SK-N-SH (cell line): ENCODE data around the gene FAM78B. TPM values are rescaled to one million over a fixed set of nuclear protein-coding genes. Genes with fewer than 3 reads are reported as not detected.

Source experiments
- CTCF ChIA-PET: fragments of 300-600, 350-600 bp; formaldehyde crosslinking; extraction: SDS; loops from one replicate; lab custom pipeline; 2021; lab: Yijun Ruan, JAX
- POLR2A ChIA-PET: fragments of 350-600 bp; sonication (Branson Sonifier 250); formaldehyde crosslinking; extraction: SDS; loops from one replicate; lab custom pipeline; 2020; ENCODE audit warnings: antibody characterized with exemption, inconsistent platforms; lab: Yijun Ruan, JAX
- DNase-seq: peaks from one replicate; pipeline ENCODE4 v3.0.0; 2012
- H2AFZ ChIP-seq: fragments of 200-600 bp; sonication (generic); 2 replicates; pipeline ENCODE4 v1.8.1; 2016; ENCODE audit warnings: antibody characterized with exemption, mild to moderate bottlenecking, low read depth
- H3F3A ChIP-seq: fragments of 200-600 bp; sonication (generic); replicated peaks from 2 replicates; pipeline ENCODE3; 2016; ENCODE audit warnings: antibody characterized with exemption, mild to moderate bottlenecking; ENCODE audit not compliant: insufficient read depth
- H3K27ac ChIP-seq, 2 experiments: fragments of 200-500 bp in 1 of 2; fragments of 200-600 bp in 1 of 2; sonication (Bioruptor generic) in 1 of 2; sonication (generic), shearing (Covaris generic) in 1 of 2; 2 replicates each; pipeline versions ENCODE4 v1.5.1 to v1.6.1; 2014 to 2016; ENCODE audit warnings: low read depth in 2 of 2, inconsistent platforms in 1 of 2, low read length in 1 of 2, mild to moderate bottlenecking in 1 of 2, mixed read lengths in 1 of 2
- H3K27me3 ChIP-seq: fragments of 200-600 bp; sonication (generic), shearing (Covaris generic); 2 replicates; pipeline ENCODE4 v1.6.1; 2016; ENCODE audit warnings: mixed run types; ENCODE audit not compliant: insufficient read depth
- H3K36me3 ChIP-seq, 2 experiments: fragments of 200-500 bp in 1 of 2; fragments of 200-600 bp in 1 of 2; sonication (Bioruptor generic) in 1 of 2; sonication (generic) in 1 of 2; replicated peaks in 1 of 2; 2 replicates each; pipeline versions ENCODE3 to v1.5.1; 2014 to 2016; ENCODE audit warnings: low read length in 1 of 2, mild to moderate bottlenecking in 1 of 2; ENCODE audit not compliant: insufficient read depth in 2 of 2, control insufficient read depth in 1 of 2
- H3K4me1 ChIP-seq, 2 experiments: fragments of 200-500 bp in 1 of 2; fragments of 200-600 bp in 1 of 2; sonication (Bioruptor generic) in 1 of 2; sonication (generic), shearing (Covaris generic) in 1 of 2; 2 replicates each; pipeline versions ENCODE4 v1.5.1 to v1.6.1; 2014 to 2016; ENCODE audit warnings: low read depth in 1 of 2, low read length in 1 of 2, mixed run types in 1 of 2; ENCODE audit not compliant: insufficient read depth in 2 of 2, control insufficient read depth in 1 of 2
- H3K4me2 ChIP-seq: fragments of 200-600 bp; sonication (generic), shearing (Covaris generic); 2 replicates; pipeline ENCODE4 v1.6.1; 2017; ENCODE audit warnings: mixed run types
- H3K4me3 ChIP-seq, 2 experiments: fragments of 200-500 bp in 1 of 2; fragments of 200-600 bp in 1 of 2; sonication (Bioruptor generic) in 1 of 2; sonication (generic), shearing (Covaris generic) in 1 of 2; 2 replicates each; pipeline versions ENCODE4 v1.5.1 to v1.8.1; 2014 to 2016; ENCODE audit warnings: low read depth in 2 of 2, inconsistent platforms in 1 of 2, low read length in 1 of 2, mild to moderate bottlenecking in 1 of 2, mixed read lengths in 1 of 2, moderate library complexity in 1 of 2
- H3K79me2 ChIP-seq: fragments of 200-600 bp; sonication (generic); 2 replicates; pipeline ENCODE4 v1.8.1; 2017; ENCODE audit warnings: mild to moderate bottlenecking; ENCODE audit not compliant: insufficient read depth
- H3K9ac ChIP-seq: fragments of 200-600 bp; sonication (generic); 2 replicates; pipeline ENCODE4 v1.6.1; 2017; ENCODE audit warnings: mixed run types
- H3K9me2 ChIP-seq: fragments of 200-600 bp; sonication (generic); 2 replicates; pipeline ENCODE4 v1.6.1; 2017; ENCODE audit warnings: mixed run types
- H3K9me3 ChIP-seq: fragments of 200-600 bp; sonication (generic); 2 replicates; pipeline ENCODE4 v1.6.1; 2017; ENCODE audit warnings: mixed run types, mild to moderate bottlenecking, moderate library complexity
- H4K20me1 ChIP-seq: fragments of 200-600 bp; sonication (generic); 2 replicates; pipeline ENCODE4 v1.6.1; 2017; ENCODE audit warnings: mild to moderate bottlenecking, mixed run types; ENCODE audit not compliant: insufficient read depth
- ELF1 ChIP-seq: IDR thresholded peaks from 2 replicates; pipeline ENCODE4 v1.4.0; 2012
- EP300 ChIP-seq, 2 experiments: IDR thresholded peaks; 2 replicates each; pipeline versions ENCODE4 v1.4.0 to v1.6.1; 2012; ENCODE audit warnings: borderline replicate concordance in 1 of 2, low read depth in 1 of 2, low read length in 1 of 2
- EZH2phosphoT487 ChIP-seq: fragments of 200-600 bp; sonication (generic); IDR thresholded peaks from 2 replicates; pipeline ENCODE4 v1.6.1; 2017; ENCODE audit warnings: low read depth, mixed run types, mild to moderate bottlenecking, antibody characterized with exemption, moderate library complexity, borderline replicate concordance
- IRF3 ChIP-seq: fragments of 150-350 bp; IDR thresholded peaks from 2 replicates; pipeline ENCODE4 v1.6.1; 2016; ENCODE audit warnings: mild to moderate bottlenecking, low read depth, low read length
- MEF2A ChIP-seq: IDR thresholded peaks from 2 replicates; pipeline ENCODE4 v1.4.0; 2012; ENCODE audit warnings: low read depth, borderline replicate concordance
- NRF1 ChIP-seq: IDR thresholded peaks from 2 replicates; pipeline ENCODE4 v1.6.1; 2012; ENCODE audit warnings: low read depth, mild to moderate bottlenecking, low read length
- RAD21 ChIP-seq: IDR thresholded peaks from 2 replicates; pipeline ENCODE4 v1.6.1; 2012; ENCODE audit warnings: mild to moderate bottlenecking, low read length
- RFX5 ChIP-seq: IDR thresholded peaks from 2 replicates; pipeline ENCODE4 v1.6.1; 2012; ENCODE audit warnings: mild to moderate bottlenecking, improper control_type of control experiment, low read length
- RXRA ChIP-seq: IDR thresholded peaks from 2 replicates; pipeline ENCODE4 v1.4.0; 2012; ENCODE audit warnings: low read depth, mild to moderate bottlenecking, borderline replicate concordance
- SIN3A ChIP-seq: IDR thresholded peaks from 2 replicates; pipeline ENCODE4 v1.6.1; 2012; ENCODE audit warnings: low read depth, mild to moderate bottlenecking, low read length, moderate library complexity, borderline replicate concordance
- TAF1 ChIP-seq: IDR thresholded peaks from 2 replicates; pipeline ENCODE4 v1.6.1; 2012; ENCODE audit warnings: low read depth, mild to moderate bottlenecking, low read length, moderate library complexity, borderline replicate concordance
- TCF12 ChIP-seq: IDR thresholded peaks from 2 replicates; pipeline ENCODE4 v1.4.0; 2012
- USF2 ChIP-seq: fragments of 150-350 bp; IDR thresholded peaks from 2 replicates; pipeline ENCODE4 v1.6.1; 2017; ENCODE audit warnings: antibody characterized with exemption, low read length, low read depth, borderline replicate concordance
- YY1 ChIP-seq: IDR thresholded peaks from 2 replicates; pipeline ENCODE4 v1.4.0; 2012; ENCODE audit warnings: low read depth, mild to moderate bottlenecking
- WGBS: methylation state at CpG from one replicate; pipeline ENCODE4 v1.1.6; 2017; ENCODE audit warnings: low lambda C conversion rate; 5-methylcytosine and 5-hydroxymethylcytosine counted together
- polyA plus RNA-seq, 3 experiments: library from polyadenylated mRNA; depleted of rRNA; stranded (reverse); fragments of >200 nt; gene quantifications; 2 replicates each; pipeline ENCODE4 v1.2.3, GENCODE V29; 2012

Gene FAM78B
- polyA plus RNA-seq, 1 of the 3 experiments (the other 2 are of a cell fraction) = 0.36 TPM

- Histone ChIP-seq H4K20me1 (no peaks in the 10 kb centered on the region), H3K9me2 (no peaks in the 10 kb centered on the region), H3K27me3 (no peaks in the 10 kb centered on the region), H3K79me2 (no peaks in the 10 kb centered on the region), H3K4me1 (peaks cover 0 to 10% of the 10 kb centered on the region in 2 experiments; a peak in 1 of 4 replicates), H3F3A (no peaks in the 10 kb centered on the region), H3K36me3 (no peaks in the 10 kb centered on the region), H3K4me2 (no peak overlapping the region), H3K27ac (no peak overlapping the region), H3K4me3 (no peak overlapping the region), H3K9me3 (no peaks in the 10 kb centered on the region), H3K9ac (no peak overlapping the region), H2AFZ (no peak overlapping the region)
- no peak for DNase-seq
- WGBS = 22% methylated on average over 4 of the region's 4 CpGs
- POLR2A ChIA-PET = no interaction called here
- TF ChIP-seq MEF2A (no peak), EP300 (IDR thresholded peaks at IDR 0.05; ENCODE audit: borderline replicate concordance in 1 of 2, low read depth in 1 of 2, low read length in 1 of 2) (no peak), RAD21 (no peak), ELF1 (no peak)
- CTCF ChIA-PET = no interaction called here
Observed at GRCh38 chr1:166064313-166064926, 102.4 kb downstream of the FAM78B start.

GRCh38 chr1:166063701-166064100, 103.1 kb downstream of the FAM78B start:
- Histone ChIP-seq H3K9me2 (no peaks in the 10 kb centered on the region), H4K20me1 (no peaks in the 10 kb centered on the region), H3K4me2 (no peak overlapping the region), H3K9ac (no peak overlapping the region), H3F3A (no peaks in the 10 kb centered on the region), H3K4me3 (no peak overlapping the region), H3K27ac (no peak overlapping the region), H3K9me3 (no peaks in the 10 kb centered on the region), H2AFZ (no peak overlapping the region), H3K79me2 (no peaks in the 10 kb centered on the region), H3K36me3 (no peaks in the 10 kb centered on the region), H3K4me1 (peaks cover 0 to 10% of the 10 kb centered on the region in 2 experiments; a peak in 1 of 4 replicates)
- POLR2A ChIA-PET = no interaction called here
- 9% methylated on average over 1 of the region's 1 CpG for WGBS
- DNase-seq = no peak
- no peak for TF ChIP-seq IRF3
- TF ChIP-seq RAD21 = no peak
- TF ChIP-seq RFX5 = no peak
- TF ChIP-seq NRF1 = no peak
- no peak for TF ChIP-seq RXRA
- TF ChIP-seq USF2 = no peak
- no peak for TF ChIP-seq TAF1
- no peak for TF ChIP-seq EZH2phosphoT487
- TF ChIP-seq MEF2A = no peak
- no peak for TF ChIP-seq SIN3A
- no peak for TF ChIP-seq YY1
- no peak for TF ChIP-seq TCF12
- TF ChIP-seq, all 33 proteins: peak for 0
- CTCF ChIA-PET = interaction anchor here (0.7 kb wide), 1 partner anchor 139 kb away, joined by 3 read pairs; no protein-coding TSS in a partner anchor
- no peaks in the 10 kb centered on the region for H3K27me3 ChIP-seq
